HFF-Myc (cell line): Measurements from ENCODE around the gene CCDC134.

ENCODE experiments used
- DNase-seq: peaks from one replicate; pipeline ENCODE4 v3.0.0-alpha.2; 2011; ENCODE audit warnings: low read depth; ENCODE audit errors: extremely low read depth
- H3K4me3 ChIP-seq: replicated peaks from 2 replicates; pipeline ENCODE4 v1.5.1; 2011; ENCODE audit warnings: low read depth, mild to moderate bottlenecking, control low read depth, low read length
- CTCF ChIP-seq: IDR thresholded peaks from 2 replicates; pipeline ENCODE4 v1.5.1; 2012; ENCODE audit warnings: mild to moderate bottlenecking, low read depth, low read length, control low read depth; ENCODE audit errors: missing control alignments

CCDC134 gene

GRCh38 chr22:41875531-41876270 is 75.2 kb downstream of the CCDC134 start:
- TF ChIP-seq CTCF, result no peak
- no peak overlapping the region for H3K4me3 ChIP-seq
- no peak for DNase-seq
